H1 (cell line): ENCODE measurements around the gene XAGE3.
"Not testable (repeated sequence)": the region's sequence is repeated elsewhere in the genome, so short reads cannot be mapped to it uniquely, and the experiment has no call there.

Source experiments
- POLR2A ChIP-seq, 2 experiments: IDR thresholded peaks; 1 replicate in 1 of 2; 2 replicates in 1 of 2; pipeline ENCODE4 v1.6.1; 2011; ENCODE audit warnings: low read depth in 2 of 2, low read length in 2 of 2, mild to moderate bottlenecking in 2 of 2; ENCODE audit errors: control extremely low read depth in 1 of 2
- TF ChIP-seq, protein P1 (sequence below), 3 experiments: IDR thresholded peaks; 1 replicate in 2 of 3; 2 replicates in 1 of 3; pipeline versions ENCODE4 v1.5.1 to v1.6.1; 2011; ENCODE audit warnings: low read length in 3 of 3, mild to moderate bottlenecking in 3 of 3, inconsistent platforms in 2 of 3, low read depth in 1 of 3, moderate library complexity in 1 of 3; ENCODE audit not compliant: insufficient read depth in 1 of 3; ENCODE audit errors: control extremely low read depth in 1 of 3

DNA sequence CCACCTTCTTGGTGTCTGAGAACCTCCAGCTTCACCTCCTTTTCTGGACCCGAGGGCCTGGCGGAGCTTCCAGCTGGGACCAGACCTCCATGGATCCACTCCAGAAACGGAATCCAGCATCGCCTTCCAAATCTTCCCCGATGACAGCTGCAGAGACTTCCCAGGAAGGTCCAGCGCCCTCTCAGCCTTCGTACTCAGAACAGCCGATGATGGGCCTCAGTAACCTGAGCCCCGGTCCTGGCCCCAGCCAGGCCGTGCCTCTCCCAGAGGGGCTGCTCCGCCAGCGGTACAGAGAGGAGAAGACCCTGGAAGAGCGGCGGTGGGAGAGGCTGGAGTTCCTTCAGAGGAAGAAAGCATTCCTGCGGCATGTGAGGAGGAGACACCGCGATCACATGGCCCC, 39.3 kb upstream of the XAGE3 start:
- TF ChIP-seq, protein P1, sequence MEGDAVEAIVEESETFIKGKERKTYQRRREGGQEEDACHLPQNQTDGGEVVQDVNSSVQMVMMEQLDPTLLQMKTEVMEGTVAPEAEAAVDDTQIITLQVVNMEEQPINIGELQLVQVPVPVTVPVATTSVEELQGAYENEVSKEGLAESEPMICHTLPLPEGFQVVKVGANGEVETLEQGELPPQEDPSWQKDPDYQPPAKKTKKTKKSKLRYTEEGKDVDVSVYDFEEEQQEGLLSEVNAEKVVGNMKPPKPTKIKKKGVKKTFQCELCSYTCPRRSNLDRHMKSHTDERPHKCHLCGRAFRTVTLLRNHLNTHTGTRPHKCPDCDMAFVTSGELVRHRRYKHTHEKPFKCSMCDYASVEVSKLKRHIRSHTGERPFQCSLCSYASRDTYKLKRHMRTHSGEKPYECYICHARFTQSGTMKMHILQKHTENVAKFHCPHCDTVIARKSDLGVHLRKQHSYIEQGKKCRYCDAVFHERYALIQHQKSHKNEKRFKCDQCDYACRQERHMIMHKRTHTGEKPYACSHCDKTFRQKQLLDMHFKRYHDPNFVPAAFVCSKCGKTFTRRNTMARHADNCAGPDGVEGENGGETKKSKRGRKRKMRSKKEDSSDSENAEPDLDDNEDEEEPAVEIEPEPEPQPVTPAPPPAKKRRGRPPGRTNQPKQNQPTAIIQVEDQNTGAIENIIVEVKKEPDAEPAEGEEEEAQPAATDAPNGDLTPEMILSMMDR (IDR thresholded peaks at IDR 0.05; ENCODE audit: control extremely low read depth in 1 of 3, insufficient read depth in 1 of 3, low read depth in 1 of 3, low read length in 3 of 3), result not testable (repeated sequence)
- TF ChIP-seq POLR2A (IDR thresholded peaks at IDR 0.05; ENCODE audit: control extremely low read depth in 1 of 2, low read depth in 2 of 2, low read length in 2 of 2), result not testable (repeated sequence)
